GM18526 (cell line): ENCODE data around the gene MAP4K2.

Source experiments
- POLR2A ChIP-seq: IDR thresholded peaks from 3 replicates; pipeline ENCODE4 v1.6.1; 2011; ENCODE audit not compliant: insufficient read length; ENCODE audit errors: extremely low read depth

MAP4K2 gene

GRCh38 chr11:64771861-64772260 is 31.2 kb downstream of the MAP4K2 start:
- TF ChIP-seq POLR2A: no peak

GRCh38 chr11:64770120-64770519 is 32.9 kb downstream of the MAP4K2 start:
- TF ChIP-seq POLR2A: no peak

GRCh38 chr11:64769283-64769682 is 33.7 kb downstream of the MAP4K2 start:
- no peak for TF ChIP-seq POLR2A

- TF ChIP-seq POLR2A: no peak
Measured at GRCh38 chr11:64768300-64768694, 34.7 kb downstream of the MAP4K2 start.

GRCh38 chr11:64767344-64768299 is 35.4 kb downstream of the MAP4K2 start:
- TF ChIP-seq POLR2A: no peak

- TF ChIP-seq POLR2A: no peak
Measured at GRCh38 chr11:64766881-64767280, 36.1 kb downstream of the MAP4K2 start.

GRCh38 chr11:64765851-64766665 is 37.0 kb downstream of the MAP4K2 start:
- TF ChIP-seq POLR2A: no peak

GRCh38 chr11:64765291-64765850 is 37.6 kb downstream of the MAP4K2 start:
- no peak for TF ChIP-seq POLR2A

- no peak for TF ChIP-seq POLR2A
Measured at GRCh38 chr11:64764753-64765152, 38.3 kb downstream of the MAP4K2 start.

- no peak for TF ChIP-seq POLR2A
Measured at GRCh38 chr11:64764040-64764611, 38.9 kb downstream of the MAP4K2 start.

GRCh38 chr11:64763526-64764039 is 39.4 kb downstream of the MAP4K2 start:
- peak; percentile 24 for TF ChIP-seq POLR2A

GRCh38 chr11:64762674-64763525 is 40.1 kb downstream of the MAP4K2 start:
- no peak for TF ChIP-seq POLR2A

GRCh38 chr11:64762277-64762673 is 40.7 kb downstream of the MAP4K2 start:
- TF ChIP-seq POLR2A: peak; percentile 20

GRCh38 chr11:64760759-64761420 is 42.1 kb downstream of the MAP4K2 start:
- TF ChIP-seq POLR2A: no peak
